GM19324 (cell line): ENCODE data around the gene PRDM15.

Experiments used
- ATAC-seq: cut with Tn5 transposase; IDR thresholded peaks from one replicate; pipeline ENCODE4 v1.9.1; 2021; ENCODE audit warnings: mild to moderate bottlenecking, moderate library complexity; ENCODE audit not compliant: unreplicated experiment, low FRiP score

The PRDM15 gene

DNA sequence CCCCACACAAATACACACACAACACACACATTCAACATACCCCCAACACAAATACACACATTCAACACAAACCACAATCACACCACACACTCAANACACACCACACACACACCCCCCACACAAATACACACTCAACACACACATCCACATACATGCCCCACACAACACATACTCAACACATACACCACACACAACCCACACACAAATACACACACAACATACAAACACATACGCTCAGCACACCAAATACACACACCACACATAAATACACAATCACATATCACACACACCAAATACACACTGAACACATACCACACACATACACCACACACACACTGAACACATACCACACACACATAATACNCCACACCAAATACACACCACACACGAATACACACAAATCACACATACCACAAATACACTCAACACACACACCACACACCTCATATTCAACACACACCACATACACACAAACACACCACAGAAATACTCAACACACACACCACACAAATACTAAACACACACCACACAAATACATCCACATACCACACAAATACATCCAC, 48.9 kb downstream of the PRDM15 start:
- ATAC-seq = no peak

DNA sequence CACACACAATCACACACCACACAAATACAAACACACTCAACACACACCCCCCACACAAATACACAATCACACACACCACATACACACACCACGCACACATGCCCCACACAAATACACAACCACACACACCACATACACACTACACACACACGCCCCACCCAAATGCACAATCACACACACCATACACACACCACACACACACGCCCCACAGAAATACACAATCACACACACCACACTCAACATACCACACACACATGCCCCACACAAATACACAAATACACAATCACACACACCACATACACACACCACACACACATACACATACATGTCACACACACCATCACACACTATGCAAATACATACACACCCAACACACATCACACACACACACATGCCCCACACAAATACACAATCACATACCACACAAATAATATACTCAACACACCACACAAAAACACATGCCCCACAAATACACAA, 50.2 kb downstream of the PRDM15 start:
- no peak for ATAC-seq

DNA sequence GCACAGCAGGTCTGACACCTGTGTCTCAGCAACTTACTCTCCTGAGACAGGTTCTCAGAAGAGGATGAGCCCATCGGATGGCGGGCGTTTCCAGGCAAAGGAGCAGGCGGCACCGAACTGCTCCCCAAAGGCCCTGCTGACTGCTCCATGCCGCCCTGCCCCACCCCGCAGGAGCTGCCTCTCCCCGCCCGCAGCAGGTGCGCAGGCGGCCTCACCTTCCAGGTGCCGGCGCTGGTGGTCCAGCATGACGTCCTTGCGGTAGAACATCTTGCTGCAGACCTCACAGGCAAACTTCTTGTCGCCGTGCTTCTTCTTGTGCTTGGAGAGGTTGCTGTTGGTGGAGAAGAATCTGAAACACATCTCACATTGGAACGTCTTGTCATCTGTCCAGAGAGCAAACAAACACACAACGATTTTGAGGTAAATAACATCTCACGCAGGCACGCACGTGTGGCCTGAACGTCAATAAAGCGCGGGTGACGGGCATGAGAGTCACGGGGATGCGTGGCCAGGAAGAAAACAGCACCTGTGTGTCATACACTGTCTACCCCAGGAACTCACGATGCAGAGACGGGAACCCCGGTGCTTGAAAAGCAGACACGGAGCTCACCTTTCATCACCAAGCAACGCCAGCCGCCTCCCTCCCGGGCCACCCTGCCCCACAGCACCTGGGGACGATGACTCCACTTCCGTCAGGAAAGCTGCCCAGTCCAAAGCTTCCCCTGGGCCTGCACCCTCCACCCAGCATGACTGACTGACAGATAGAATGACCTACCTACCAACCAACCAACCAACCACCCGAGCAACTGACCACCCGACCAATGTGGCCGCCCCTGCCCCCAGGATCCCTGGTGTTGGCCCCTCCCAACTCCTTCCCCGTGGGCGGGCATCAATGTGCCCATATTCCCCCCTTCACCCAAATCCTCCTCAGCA, 50.9 kb downstream of the PRDM15 start:
- no peak for ATAC-seq

DNA sequence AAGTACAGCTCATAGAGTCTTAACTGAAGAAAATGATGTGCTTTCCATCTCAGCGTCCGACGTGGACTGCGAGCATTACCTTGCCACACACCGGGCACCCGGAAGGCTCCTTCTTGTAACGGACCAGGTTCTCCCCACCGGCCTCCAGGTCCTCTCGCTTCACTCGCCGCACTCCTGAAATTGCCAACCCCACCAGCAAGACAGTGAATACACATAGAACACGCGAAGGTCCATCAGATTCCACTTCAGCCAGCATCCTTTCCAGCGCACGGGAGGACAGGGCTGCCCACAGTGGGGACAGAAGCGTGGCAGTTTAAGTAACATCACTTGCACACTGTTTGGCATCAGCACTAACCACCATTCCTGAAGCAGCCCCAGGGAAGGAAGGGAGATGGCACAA, 53.3 kb downstream of the PRDM15 start:
- no peak for ATAC-seq

DNA sequence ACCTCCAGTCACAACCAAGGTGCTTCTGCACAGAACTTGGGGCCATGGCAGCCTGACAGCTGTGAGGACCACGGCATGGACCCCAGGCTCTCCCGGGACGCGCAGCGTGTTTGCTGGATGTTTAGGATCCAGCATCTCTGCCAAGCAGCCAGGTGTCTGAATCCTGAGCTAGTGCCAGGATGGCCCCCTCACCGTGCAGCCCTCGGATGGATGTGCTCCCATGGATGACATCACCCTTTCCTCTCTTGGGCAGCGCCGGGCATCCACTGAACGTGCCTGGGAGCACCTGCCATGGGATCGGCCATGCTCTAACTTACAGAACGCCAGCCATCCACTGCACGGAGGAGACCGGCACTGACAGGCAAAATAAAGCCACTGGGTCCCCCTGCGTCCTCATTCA, 53.9 kb downstream of the PRDM15 start:
- ATAC-seq = no peak

DNA sequence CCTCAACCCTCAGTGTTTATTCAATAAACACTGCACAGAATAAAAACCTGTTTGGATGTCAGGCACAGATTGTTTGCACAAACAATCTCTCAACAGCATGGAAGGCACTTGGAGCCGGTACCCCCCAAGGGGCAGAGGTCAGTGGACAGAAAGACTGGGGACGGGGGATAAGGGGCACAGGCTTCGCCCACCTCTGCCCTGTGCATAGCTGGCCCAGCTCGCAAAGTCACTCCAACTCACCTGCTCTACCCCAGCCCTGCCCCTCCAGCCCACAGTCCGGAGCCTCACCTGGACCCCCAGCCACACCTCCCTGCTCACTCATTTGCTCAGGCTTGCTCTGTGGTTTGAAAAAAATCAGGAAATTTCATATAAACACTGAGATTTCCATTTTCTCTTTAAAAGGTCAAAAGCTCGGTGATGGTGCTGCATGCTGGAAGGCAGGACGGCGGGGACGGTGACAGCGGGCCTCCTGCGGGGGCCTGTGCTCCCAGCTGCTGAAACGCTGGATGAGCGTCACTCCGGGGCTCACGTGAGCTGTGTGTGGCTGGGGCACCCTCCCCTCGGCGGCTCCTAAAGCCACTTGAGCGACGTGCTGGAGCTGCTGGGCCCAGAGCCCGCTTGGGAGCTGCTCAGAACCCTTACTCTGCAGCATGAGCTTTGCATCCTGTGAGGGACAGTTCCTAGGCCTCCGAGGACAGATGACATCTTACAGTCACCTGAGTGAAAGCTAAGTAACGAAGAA, 54.5 kb downstream of the PRDM15 start:
- ATAC-seq = no peak

DNA sequence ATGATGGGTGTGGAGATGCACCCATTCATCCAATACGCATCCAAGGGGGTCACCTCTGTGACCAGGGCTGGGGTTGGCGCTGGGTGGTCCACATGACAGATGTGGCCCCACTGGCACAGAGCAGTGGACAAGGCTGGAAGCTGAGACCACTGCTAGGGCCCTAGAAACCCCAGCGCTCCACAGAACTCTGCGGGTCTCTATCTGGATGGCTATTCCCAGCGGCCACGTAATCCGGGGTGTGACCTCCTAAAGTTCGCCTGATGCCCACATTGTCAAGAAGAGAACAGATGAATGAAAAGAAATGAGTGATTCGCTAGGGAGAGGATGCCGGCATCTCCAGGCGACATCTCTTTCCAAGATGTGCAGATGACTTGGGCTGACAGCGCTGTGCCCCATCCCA, 55.2 kb downstream of the PRDM15 start:
- ATAC-seq = no peak

DNA sequence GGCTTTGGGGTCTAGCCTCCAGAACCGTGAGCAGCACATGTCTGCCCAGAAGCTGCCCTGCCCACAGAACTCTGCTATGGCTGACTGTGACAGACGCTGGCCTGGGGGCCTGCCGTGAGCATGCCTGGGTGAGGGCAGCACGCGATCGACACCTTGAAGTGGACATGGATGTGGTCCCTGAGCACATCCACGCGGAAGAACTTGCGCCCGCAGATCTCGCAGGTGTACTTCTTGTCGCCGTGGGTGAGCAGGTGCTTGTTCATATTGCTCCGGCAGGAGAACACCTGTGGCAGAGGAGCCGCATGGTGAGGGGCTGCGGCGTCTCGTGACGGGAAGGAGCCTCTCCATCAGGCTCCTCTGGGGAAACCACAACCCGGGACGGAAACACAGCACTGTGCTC, 56.0 kb downstream of the PRDM15 start:
- ATAC-seq = no peak

DNA sequence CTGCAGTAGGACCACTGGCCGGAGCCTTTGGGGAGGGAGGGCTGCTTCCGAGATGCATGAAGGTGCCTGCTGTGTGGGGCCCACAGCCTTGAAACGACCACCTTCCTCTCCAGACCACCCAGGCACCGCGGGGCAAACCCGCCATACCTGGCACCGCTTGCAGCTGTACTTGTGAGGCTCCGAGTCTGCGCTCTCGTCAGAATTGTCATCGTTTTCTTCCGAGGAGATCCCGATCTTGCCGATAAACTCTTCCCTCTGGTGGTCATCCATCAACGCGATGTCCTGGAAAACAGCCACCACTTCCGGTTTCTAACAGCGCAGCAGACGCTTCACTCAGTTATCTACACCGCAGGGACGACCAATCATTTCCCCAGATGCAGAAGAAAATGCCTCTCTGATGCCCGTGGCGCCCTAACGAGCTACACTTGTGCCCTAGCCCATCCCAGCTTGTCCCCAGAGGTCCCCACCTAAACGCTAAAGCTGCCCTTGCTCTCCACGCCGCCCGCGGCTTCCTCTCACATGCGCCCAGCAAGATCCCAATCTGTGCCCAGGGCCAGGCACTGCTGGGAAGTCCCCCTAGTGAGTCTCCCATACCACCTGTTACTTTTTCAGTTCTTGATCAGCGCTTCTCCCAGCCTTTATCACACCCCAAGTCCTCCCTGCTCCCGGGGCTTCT, 57.2 kb downstream of the PRDM15 start:
- ATAC-seq = no peak

DNA sequence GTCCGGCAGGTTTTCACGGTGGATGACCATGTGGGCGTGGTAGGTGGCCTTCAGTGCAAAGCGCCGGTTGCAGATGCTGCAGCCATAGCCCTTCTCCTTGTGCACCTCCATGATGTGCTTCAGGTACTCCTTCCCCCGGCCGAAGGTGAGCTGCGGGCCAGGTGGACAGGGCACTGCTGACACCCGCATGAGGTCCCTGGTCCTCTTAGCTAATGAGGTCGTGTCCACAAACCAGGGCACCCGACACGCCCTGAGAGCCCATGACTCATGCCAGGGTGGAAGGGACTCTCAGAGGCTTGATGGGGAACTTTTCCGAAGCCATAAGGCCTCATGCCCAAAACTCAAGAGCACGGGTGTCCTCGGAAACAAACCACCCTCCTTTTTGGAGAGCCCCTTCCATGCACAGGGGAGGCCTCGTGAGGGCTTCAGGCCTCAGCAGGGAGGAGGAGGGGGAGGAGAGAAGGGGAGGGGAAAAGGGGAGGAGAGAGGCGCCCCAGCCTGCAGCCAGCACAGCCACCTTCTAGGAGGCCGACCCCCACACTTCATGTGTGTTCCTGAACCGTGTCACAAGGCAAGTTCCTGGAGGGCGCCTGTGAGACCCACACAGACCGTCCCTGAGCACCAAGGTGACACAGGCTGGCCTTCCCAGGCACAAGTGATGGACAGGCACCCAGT, 57.9 kb downstream of the PRDM15 start:
- ATAC-seq = no peak

DNA sequence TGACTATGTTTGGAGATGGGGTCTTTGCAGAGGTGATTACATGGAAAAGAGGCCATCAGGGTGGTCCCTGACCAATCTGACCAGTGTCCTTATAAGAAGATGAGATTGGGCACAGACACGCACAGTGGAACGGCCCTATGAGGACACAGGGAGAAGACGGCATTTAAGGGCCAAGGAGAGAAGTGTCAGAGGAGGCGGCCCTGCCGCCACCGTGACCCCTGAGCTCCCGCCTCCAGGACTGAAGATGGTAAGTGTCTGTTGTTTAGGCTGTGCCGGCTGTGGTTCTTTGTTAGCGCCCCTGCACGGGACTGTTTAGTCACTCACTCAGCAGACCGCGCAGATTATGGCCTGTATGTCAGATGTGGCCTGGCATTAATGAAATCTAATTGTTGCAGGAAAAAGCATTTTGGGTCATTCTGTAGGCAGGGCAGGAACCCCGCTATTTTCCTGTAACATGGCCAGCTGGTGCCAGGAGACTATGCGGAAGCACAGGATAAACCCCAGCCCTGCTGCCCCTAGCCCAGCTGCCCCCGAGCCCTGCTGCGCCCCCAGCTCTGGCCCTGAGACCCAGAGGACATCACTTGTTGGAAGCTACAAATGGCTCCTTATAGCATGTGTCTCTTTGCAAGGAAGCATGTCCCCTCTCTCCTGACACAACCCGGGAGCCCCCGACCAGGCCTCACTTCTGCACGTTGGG, 58.6 kb downstream of the PRDM15 start:
- no peak for ATAC-seq

DNA sequence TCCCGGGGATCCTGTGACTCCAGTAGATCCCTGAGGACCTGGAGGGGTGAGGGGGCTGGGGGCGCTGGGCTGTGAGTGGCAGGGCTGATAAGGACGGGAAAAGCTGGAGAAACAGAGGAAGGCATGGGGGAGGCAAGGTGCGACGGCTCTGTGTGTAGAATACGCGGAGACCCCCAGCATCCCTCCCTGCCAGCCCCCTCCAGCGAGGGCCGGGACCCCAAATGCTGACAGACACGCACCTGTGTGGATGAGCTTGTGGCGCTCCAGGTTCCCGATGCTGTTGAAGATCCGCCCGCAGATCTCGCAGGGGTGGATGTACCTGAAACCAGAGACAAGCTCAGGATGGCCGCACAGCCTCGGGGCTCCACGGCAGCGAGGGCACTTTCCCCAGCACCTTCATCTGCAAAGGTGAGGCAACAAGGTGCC, 59.3 kb downstream of the PRDM15 start:
- ATAC-seq = no peak

DNA sequence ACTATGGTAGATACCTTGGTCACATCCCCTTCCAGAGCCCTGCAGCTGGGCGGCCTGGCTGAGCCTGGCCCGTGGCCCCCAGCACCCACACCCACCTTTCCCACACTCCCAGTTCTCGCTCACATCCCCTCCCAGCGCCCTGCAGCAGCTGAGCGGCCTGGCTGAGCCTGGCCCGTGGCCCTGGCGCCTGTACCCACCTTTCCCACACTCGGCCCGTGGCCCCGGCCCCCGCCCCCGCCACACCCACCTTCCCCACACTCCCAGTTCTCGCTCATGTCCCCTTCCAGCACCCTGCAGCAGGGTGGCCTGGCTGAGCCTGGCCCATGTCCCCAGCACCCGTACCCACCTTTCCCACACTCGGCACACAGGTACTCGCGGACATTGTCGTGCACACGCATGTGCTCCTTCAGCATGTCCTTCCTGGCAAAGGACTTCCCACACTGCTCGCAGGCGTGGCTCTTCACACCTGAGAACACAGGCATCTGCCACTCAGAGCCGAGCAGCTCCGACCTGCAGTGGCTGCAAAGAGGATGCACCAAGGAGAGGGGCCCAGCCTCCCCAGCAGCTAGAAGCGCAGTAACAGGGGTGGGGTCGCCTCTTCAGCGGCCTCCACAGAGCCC, 59.8 kb downstream of the PRDM15 start:
- no peak for ATAC-seq

DNA sequence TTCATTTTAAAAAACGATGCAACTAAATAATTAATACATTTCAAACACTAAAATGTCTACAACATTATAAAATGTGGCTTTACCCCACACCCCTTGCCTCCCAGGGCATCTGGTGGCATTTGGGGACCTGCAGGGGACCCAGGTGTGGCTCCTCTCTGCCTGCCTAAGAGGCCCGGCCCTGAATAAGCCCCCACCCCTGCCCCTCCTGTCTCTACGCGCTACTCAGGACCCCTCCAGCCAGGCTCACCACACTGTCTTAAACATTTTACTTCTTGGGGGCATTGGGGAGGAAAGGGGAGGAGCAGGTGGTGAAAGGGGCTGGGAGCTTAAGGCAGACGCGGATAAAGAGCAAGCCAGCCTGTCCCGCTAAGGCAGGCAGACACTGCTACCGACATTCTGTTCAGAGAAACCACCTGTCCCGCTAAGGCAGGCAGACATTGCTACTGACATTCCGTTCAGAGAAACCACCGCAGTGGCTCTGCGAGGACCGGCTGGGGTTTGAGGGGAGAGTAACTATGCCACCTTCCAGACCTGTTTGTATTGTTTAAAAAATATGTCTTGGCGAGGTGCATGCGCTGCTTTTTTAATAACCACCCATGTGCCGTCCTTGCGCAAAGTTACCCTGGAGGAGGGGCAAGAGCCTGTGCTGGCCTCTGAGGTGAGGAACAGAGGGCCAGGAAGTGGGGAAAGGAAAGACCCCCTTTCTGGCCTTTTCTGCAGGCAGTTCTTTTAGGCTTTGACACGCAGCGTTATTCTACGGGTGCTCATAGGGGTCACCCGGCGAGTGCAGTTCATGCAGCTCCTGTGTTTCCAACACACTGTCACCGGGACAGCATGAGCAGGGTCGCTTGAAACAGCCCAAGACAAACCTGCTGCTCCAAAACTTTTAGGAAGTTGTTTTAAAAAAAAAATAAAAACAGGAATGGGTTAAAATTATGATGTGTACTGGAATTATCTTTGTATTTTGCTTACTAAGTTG, 61.0 kb downstream of the PRDM15 start:
- ATAC-seq = no peak

DNA sequence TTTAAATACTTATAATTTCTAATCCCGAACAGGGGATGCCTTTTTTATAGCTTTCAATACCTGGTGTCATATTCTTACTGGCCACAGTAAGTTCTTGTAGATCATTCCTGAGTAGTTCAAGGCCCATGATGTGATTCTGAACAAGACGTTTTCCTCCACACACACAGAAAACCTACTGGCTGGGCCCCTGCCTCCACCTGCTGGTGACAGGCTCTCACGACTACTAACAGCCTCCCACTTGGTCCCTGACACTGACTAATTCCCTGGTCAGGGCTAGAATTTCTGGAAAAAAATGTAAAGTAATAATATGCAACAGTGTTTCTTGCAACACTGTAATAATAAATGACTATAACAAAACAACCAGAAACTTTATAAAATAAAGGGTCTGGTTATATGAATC, 61.9 kb downstream of the PRDM15 start:
- peak; percentile 72 for ATAC-seq

DNA sequence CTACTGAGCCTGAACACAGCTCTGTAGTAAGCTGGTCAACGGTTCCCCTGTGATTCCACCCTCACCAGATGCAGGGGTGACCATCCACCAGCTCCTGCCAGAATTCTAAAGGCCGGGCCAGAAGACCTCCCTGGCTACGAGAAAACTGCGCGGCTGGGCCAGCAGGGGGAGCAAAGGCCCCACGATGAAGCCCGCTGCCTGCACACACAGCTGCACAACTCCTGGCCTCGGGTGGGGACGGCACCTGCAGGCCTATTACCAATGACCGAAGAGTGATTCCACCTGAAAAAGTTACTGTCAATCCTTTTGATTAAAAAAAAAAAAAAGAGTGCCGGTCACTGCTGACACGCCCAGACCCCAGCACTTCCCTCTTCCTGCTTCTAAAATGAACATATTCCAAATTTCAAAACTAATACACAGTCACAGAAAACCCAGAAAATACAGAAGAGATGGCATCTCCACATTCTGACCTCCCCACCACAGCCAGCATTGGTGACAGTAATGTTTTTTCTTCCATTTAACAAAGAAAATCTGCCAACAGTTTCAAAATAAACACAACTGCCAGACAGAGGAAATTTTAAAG, 62.5 kb downstream of the PRDM15 start:
- no peak for ATAC-seq

DNA sequence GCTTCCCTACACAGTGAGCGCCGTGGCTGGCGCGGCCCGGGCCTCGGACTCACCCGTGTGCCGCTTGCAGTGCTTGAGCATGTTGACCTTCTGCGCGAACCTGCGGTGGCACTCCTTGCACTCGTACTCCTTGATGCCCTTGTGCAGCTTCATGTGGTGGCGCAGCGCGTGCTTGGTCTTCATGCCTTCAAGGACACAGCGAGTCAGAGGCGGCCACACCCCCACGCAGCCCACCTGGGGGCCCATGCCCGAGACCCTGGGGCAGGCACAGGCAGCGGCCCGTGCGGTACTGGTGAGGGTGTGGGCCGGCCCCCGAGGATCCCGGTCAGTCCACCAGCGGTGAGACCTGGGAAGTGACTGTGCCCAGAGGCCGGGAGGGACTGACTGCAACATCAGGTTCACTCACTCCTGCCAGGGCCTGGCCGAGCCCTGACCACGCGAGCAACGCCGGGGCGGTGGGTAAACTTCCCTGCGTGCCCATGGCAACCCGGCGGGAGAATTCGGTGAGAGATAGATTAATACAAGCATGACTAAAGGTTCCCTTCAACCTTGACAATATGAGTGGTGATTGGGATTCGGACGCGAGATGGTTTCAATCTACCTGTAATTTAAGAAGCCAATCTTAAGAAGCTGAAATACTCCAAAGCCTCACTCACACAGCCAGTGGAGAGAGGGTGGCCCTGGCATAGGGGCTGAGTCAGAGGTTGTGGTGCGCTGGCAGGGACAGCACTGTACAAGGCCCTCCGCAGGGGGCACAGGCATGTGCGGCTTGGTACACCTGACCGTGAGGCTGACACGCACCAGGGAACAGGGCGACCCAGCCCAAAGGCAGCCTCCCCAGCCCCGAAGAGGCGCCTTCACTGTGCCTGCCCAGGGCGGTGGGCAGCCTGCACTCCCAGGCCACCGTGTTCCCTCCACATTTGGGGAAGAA, 63.2 kb downstream of the PRDM15 start:
- no peak for ATAC-seq
